Astrocyte of the cerebellum (primary cell): ENCODE data around the gene DNAJC27.
A peak's percentile ranks its signal among the peaks of the same experiment; 100 is the strongest.

Source experiments
- DNase-seq: peaks from one replicate; pipeline ENCODE4 v3.0.0-alpha.2; 2011; ENCODE audit warnings: low read depth
- H3K4me3 ChIP-seq: 2 replicates; pipeline ENCODE4 v1.5.1; 2011; ENCODE audit warnings: mild to moderate bottlenecking, low read depth, low read length, moderate library complexity
- in situ Hi-C: cut with HindIII; loops from 2 replicates; pipeline ENCODE4 v1.10.0; 2017; ENCODE audit warnings: low sequenced_read_pairs
- TF ChIP-seq, protein P1 (sequence below): IDR thresholded peaks from 2 replicates; pipeline ENCODE4 v1.5.1; 2012; ENCODE audit warnings: low read length, low read depth, moderate library complexity, mild to moderate bottlenecking; ENCODE audit errors: missing control alignments

Gene DNAJC27

DNA sequence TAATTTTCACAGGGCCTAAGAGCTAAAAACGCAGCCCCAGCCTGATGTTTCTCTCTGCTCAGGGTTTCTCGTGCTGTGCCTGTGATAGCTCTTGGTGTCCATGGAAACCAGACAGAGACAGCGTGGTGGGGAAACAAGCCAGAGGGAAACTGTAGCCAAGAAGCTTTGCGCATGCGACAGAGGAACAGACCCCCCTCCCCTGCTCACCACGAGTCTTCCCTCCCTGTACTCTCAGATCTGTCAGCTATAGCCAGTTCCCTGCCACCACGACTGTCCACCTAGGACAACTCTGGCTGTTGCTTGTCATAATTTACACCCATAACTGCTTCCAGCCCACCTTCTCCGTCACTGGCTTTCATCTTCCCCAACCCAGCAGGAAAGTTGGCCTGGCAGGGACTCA lies 13.2 kb upstream of the DNAJC27 start:
- TF ChIP-seq, protein P1, sequence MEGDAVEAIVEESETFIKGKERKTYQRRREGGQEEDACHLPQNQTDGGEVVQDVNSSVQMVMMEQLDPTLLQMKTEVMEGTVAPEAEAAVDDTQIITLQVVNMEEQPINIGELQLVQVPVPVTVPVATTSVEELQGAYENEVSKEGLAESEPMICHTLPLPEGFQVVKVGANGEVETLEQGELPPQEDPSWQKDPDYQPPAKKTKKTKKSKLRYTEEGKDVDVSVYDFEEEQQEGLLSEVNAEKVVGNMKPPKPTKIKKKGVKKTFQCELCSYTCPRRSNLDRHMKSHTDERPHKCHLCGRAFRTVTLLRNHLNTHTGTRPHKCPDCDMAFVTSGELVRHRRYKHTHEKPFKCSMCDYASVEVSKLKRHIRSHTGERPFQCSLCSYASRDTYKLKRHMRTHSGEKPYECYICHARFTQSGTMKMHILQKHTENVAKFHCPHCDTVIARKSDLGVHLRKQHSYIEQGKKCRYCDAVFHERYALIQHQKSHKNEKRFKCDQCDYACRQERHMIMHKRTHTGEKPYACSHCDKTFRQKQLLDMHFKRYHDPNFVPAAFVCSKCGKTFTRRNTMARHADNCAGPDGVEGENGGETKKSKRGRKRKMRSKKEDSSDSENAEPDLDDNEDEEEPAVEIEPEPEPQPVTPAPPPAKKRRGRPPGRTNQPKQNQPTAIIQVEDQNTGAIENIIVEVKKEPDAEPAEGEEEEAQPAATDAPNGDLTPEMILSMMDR: no peak
- no peak overlapping the region for H3K4me3 ChIP-seq
- in situ Hi-C loops: no loop called here
- peak; percentile 31 for DNase-seq

DNA sequence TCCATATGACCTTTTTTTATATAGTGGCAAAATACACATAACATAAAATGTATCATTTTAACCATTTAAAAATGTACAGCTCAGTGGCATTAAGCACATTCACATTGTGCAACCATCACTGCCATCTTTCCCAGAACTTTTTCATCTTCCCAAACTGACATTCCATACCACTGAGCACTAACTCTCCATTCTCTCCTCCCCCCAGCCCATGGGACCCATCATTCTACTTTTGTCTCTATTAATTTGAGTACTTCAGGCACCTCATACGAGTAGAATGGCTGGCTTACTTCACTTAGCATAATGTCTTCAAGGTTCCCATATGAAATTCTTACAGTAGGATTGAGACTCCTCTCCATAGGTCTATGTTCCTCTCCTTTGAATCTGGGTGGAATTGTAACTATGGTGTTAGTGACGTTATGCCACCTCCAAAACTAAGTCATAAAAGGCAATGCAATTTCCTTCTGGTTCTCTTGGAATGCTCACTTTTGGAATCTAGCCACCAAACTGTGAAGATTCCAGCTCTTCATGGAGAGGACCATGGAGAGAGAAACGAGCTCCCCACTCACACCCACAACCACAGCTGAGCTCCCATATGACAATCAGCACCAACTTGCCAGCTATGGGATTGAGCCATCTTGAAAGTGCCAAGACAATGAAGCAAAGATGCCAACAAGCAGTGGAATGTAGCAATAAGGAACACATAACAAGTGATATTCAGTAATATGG lies 9.8 kb upstream of the DNAJC27 start:
- no peak for DNase-seq
- in situ Hi-C loops: no loop called here
- no peak overlapping the region for H3K4me3 ChIP-seq
- TF ChIP-seq, protein P1: no peak

DNA sequence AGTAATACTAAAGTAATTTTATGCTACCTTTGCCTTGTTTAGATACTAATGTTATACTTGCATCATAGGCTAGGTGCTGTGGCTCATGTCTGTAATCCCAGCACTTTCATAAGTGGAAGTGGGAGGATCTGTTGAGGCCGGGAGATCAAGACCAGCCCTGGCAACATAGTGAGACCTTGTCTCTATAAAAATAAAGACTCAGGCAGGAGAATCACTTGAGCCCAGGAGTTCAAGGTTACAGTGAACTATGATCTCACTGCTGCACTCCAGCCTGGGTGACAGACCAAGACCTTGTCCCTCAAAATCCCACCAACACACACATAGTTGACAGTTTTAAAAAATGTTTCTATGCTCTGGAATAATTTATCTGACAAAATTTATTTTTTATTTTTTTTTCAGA lies 6.9 kb upstream of the DNAJC27 start:
- no peak overlapping the region for H3K4me3 ChIP-seq
- TF ChIP-seq, protein P1: no peak
- in situ Hi-C loops: no loop called here
- no peak for DNase-seq

DNA sequence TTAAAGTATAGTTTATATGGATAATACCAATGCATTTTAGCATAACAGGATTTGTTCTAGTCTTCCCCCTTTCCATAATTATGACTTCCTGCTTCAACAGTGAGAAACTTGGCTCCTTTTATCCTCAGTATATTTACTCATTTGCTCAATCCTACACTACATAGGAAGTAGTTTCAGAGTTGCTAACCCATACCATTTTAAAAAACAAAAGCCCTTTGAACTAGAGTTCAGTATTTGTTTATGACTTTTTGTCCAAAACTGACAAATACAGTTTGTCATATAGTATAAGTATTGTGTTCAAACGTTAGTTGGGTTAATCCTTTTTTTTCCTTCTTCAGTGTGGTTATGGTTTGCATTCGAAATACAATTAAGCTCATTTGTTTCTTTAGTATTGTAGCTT lies 5.9 kb upstream of the DNAJC27 start:
- TF ChIP-seq, protein P1: no peak

DNA sequence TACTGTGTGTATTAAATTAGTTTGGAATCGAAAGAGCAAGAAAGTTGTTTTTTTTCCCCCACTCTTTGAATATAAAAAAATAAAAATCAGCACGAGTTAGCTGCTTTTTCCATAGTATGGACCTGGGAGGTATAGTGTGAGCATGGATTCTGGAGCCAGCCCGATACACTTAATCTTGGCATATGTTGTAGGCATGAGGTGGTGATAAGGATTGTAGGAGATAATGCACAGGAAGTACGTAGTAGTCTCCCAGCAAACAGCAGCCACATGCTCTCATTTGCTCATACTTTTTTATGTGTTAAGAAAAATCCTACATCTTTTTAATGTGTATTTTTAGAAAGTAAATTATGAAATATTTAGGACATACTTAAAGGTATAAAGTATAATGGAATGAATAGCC lies 2.1 kb upstream of the DNAJC27 start:
- no peak for DNase-seq
- TF ChIP-seq, protein P1: no peak

More for the DNA sequence above, 5.9 kb upstream of the DNAJC27 start:
- no peak for DNase-seq
- no peak overlapping the region for H3K4me3 ChIP-seq
- in situ Hi-C loops: no loop called here

DNA sequence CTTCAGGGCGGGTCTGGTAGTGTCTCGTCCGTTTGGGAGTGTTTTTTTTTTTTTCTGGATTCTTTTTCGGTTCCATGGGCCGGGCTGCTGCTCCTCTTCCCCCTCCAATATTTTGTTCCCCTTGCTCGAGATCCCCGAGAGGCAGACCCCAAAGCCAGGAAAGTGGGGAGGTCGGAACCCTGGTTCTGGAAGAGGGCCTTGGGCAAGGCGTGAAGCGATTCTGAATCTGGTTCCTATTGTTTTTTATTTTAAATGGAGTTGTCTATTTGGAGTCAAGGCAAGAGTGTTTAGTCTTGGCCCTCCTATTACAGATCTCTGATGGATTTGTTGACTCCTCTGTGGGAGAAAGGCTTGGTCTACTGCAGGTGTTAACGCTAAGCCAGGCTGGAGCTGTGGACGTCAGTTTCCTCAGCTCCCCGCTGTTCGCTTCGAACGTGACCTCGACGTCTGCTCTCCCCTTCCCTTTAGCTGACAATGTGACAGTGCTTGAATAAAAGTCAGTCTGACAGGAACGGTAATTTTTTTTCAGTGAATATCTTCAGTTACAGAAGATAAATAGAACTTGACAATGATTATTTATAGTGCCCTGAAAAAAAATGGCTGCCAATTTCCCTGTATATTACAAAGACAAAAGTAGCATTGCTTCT lies 683 bp upstream of the DNAJC27 start:
- TF ChIP-seq, protein P1: no peak
- peak overlapping the region; percentile 75 for H3K4me3 ChIP-seq
- in situ Hi-C loops: no loop called here
- DNase-seq: no peak

More for the DNA sequence above, 2.1 kb upstream of the DNAJC27 start:
- no peak overlapping the region for H3K4me3 ChIP-seq
- in situ Hi-C loops: no loop called here
